NB4 (cell line): ENCODE data around the gene GALNT18.

Source experiments
- POLR2A ChIP-seq: IDR thresholded peaks from 2 replicates; pipeline ENCODE4 v1.6.1; 2011; ENCODE audit warnings: mild to moderate bottlenecking; ENCODE audit not compliant: insufficient read length; ENCODE audit errors: extremely low read depth
- TF ChIP-seq, protein P1 (sequence below): IDR thresholded peaks from 2 replicates; pipeline ENCODE4 v1.6.1; 2011; ENCODE audit warnings: low read depth, low read length
- TF ChIP-seq, protein P2 (sequence below): IDR thresholded peaks from one replicate; pipeline ENCODE4 v1.5.1; 2012; ENCODE audit warnings: low read depth, low read length

GRCh38 chr11:11461473-11461872 lies 160.3 kb downstream of the GALNT18 start:
- TF ChIP-seq POLR2A = no peak
- TF ChIP-seq, protein P1, sequence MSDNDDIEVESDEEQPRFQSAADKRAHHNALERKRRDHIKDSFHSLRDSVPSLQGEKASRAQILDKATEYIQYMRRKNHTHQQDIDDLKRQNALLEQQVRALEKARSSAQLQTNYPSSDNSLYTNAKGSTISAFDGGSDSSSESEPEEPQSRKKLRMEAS = no peak
- TF ChIP-seq, protein P2, sequence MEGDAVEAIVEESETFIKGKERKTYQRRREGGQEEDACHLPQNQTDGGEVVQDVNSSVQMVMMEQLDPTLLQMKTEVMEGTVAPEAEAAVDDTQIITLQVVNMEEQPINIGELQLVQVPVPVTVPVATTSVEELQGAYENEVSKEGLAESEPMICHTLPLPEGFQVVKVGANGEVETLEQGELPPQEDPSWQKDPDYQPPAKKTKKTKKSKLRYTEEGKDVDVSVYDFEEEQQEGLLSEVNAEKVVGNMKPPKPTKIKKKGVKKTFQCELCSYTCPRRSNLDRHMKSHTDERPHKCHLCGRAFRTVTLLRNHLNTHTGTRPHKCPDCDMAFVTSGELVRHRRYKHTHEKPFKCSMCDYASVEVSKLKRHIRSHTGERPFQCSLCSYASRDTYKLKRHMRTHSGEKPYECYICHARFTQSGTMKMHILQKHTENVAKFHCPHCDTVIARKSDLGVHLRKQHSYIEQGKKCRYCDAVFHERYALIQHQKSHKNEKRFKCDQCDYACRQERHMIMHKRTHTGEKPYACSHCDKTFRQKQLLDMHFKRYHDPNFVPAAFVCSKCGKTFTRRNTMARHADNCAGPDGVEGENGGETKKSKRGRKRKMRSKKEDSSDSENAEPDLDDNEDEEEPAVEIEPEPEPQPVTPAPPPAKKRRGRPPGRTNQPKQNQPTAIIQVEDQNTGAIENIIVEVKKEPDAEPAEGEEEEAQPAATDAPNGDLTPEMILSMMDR = no peak
